Stimulated activated CD4-positive, alpha-beta T cell treated with anti-CD3 and anti-CD28 coated beads, Interleukin-2, amount 100 ng/mL, for 48 hours (primary cell): ENCODE results near the gene PTPRG.

ENCODE experiments used
- DNase-seq, 2 donors: peaks; one replicate each; pipeline ENCODE4 v3.0.0-alpha.2; 2020

The PTPRG gene

GRCh38 chr3:62093025-62093424, 531.7 kb downstream of the PTPRG start:
- no peak for DNase-seq

GRCh38 chr3:62094461-62094860, 533.1 kb downstream of the PTPRG start:
- DNase-seq, result no peak

- DNase-seq, result no peak
Observed at GRCh38 chr3:62095080-62095479, 533.7 kb downstream of the PTPRG start.

- DNase-seq, result no peak
Observed at GRCh38 chr3:62095756-62096155, 534.4 kb downstream of the PTPRG start.

GRCh38 chr3:62096521-62096920, 535.1 kb downstream of the PTPRG start:
- no peak for DNase-seq

- DNase-seq, result no peak
Observed at GRCh38 chr3:62097121-62097520, 535.8 kb downstream of the PTPRG start.

DNA sequence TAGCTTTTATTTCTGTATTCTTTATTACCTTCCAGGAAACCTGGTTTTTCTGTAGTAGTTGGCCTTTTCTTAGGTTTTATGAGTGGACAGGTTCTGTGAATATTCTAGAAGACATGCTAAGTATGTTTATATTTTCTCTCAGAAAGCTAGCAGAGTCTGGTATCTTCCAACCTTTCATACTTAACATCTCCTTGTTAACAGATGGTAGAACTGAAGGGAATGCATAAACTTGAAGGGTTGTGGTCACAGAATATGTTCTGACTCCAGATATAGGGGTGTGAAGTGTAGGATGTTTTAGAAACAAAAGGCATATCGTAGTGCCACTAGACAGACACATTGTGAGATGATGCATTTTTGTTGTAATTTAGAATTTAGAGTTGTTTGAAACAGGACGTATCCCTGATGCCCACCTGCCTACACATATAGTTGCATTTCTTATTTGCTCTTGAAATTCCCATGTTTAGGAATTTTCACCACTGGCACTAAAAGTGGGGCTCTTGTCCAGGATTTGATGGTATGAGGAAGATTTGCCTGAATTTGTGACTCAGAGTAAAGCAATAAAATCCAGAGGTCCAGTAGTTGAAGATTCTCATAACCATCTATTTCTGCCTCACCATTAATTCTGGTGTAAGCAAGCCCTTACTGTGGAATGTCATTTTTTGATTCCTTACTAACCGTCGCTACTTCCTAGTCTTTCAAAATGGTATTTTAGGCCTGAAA, 537.4 kb downstream of the PTPRG start:
- no peak for DNase-seq

DNA sequence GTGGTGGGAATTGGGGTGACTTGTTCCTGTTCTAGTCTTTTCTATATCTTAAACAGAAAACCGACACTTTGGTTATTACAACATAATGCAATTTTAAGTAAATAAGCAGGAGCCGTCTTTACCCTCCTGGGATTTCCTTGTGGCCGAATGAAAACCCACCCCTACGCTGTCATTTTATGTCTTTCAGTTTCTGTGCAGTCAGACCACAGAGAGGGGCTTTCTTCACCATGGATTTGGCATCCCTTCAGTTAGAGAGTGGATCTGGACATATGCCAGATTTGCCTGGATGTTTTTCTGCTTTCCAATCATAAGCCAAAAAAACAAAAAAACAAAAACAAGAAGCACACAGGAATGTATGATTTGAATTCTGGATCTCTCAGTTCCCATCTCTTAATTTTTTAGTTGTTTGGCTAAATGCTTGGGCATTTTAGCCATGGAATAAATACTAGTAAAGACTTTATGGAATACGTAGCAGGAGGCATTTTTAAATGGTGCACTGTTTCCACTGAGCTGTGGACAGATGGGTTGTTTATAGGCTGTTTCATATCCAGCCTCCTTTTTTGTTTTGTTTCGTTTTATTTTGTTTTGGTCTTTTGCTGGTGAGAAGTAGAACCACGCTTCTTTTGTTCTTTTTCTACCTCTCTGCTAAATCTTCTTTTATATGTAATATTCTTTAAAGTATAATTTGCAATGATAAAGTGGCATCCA, 539.1 kb downstream of the PTPRG start:
- DNase-seq, result no peak

GRCh38 chr3:62101488-62101887, 540.1 kb downstream of the PTPRG start:
- DNase-seq, result no peak

DNA sequence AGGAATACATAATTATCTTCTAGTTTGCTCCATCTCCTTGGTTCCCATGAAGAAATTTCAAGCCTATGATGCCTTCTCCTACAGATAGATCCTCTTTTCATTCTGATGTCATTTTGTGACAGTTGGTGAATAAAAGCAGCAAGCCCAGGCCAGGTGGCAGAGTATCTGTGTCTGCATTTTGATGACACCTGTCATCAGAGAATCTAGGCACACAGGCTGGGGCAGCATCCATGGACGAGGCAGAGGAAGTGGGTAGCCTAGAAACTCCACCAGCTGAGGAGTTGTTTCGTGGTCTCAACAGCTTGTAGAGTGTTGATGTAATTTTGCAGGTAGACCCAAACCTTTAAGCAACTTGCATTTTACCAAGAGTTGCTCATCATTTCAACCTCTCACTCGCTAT, 542.2 kb downstream of the PTPRG start:
- DNase-seq, result no peak

DNA sequence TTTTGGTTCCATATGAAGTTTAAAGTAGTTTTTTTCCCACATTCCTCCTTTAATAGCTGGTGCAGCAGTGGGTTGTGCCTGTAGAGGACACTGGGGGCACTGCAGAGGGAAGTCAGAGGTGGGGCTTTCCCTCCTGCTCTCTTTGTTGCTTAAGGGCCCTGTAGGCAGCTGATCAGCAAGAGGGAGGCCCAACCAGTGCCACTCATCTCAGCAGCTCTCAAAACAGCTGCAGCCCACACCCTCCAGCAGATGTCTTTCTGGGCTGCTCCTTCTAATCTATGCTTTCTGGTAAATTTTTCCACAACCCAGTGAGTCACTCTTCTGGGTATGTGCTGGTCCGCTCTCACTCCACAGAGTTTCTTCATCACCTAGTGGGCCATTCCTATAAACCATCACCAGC, 548.2 kb downstream of the PTPRG start:
- DNase-seq, result no peak

DNA sequence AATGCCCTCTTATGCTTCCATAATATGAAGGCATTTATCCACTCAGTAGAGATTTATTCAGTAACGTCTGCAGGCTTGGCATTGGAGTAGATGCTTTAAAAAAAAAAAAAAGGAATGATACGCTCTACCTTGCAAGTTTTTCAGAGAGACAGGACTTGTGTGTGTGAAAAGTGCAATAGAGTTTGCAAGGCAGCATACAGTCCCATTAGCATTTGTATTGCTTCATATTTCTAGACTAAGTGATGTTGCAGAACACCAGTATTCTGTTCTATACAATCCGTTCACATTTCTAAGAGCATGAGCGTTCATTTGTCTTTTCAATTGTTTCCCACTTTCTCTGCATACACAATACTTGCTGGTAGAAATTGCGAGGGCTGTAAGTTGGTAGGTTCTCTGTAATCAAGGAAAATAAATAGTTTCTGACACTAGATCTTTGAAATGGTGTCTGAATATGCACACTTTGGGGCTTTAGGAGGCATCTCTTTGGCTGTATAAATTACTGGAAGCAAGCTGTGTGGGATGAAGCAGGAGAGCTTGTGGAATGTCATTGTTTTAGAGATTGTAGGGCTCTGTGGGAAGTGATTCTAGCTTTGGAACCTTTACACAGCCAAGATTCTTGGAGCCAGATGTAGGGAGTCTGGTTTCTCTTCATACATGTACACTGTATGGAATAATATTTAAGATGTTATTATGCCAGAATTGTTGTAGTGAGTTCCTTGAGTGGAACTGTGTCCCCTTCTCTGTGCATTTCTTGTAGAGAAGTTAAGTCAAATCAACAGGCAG, 549.3 kb downstream of the PTPRG start:
- DNase-seq, result no peak

GRCh38 chr3:62113092-62113491, 551.7 kb downstream of the PTPRG start:
- no peak for DNase-seq

DNA sequence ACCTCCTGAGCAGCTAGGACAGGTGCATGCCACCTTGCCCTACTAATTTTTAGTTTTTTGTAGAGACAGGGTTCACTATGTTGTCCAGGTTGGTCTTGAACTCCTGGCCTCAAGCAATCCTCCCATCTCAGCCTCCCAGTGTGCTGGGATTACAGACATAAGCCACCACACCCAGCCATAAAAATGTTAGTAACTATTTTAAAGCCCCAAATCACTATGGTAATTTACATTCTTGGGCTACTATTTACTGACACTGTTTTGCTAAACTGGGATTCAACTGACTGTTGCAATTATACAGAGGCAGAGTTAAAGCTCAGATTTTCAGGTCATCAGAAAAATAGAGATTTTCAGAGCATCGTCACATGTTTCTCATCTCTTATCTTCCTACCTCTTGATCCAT, 553.4 kb downstream of the PTPRG start:
- no peak for DNase-seq

DNA sequence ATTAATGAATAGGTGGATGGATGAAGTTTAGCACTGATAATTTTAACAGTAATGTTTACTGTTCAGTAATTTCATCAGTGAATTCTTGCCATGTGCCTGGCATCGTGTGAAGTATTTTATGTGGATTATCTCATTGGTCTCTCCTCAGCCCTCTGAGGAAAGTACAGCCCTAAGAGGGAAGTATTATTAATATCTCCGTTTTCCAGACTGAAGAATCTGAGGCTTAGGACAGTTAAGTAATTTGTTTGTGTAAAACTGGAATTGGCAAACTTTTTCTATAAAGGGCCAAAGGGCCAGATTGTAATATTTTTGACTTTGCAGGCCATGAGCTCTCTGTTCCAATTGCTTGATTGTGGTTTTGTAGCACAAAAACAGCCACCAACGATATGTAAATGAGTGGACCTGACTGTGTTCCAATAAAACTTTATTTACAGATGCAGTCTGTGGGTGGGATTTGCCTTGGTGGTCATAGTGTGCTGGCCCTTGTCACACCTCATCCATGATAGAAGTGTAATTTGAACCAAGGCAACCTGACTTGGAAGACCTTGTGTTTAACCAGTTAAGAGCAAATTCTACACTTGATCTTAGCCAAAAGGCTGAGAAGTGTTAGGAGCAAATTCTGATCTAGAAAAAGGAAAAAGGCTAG, 556.7 kb downstream of the PTPRG start:
- no peak for DNase-seq

GRCh38 chr3:62119139-62119538, 557.8 kb downstream of the PTPRG start:
- no peak for DNase-seq

DNA sequence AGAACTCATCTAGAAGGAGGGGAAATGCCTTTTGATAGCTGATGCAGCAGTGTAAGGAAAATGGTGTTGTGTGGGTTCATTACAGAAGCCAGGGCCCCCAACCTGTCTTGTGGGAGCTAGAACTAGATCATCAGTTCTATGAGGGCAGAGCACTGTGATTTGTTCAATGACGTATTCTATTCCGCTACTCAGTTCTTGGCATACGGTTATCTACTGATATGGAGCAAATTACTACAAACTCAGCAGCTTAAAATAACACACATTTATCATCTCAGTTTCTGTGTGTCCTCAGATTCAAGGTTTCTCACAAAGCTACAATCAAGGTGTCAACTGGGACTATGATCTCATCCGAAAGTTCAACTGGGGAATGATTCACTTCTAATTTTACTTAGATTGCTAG, 561.4 kb downstream of the PTPRG start:
- no peak for DNase-seq

GRCh38 chr3:62125380-62125779, 564.0 kb downstream of the PTPRG start:
- no peak for DNase-seq

- no peak for DNase-seq
Observed at GRCh38 chr3:62127116-62127515, 565.7 kb downstream of the PTPRG start.

DNA sequence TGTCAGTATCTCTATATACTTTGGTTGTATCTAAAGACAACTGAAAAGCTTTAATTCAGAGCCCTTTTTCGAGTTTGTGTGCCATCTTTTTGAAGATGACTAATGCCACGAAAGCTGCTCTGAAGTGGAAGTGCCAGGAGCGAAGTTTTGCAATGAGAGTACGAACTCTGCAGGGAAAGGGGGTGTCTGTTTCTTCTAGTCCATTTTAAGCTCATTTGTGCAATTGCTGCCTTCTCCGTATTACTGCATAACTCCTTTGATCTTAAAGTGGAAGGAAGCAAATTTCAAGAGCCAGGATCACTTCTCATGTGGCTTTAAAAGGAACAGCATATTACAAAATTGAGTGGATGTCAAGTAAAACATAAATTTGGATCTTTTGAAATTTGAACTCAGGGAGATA, 566.7 kb downstream of the PTPRG start:
- DNase-seq, result no peak

DNA sequence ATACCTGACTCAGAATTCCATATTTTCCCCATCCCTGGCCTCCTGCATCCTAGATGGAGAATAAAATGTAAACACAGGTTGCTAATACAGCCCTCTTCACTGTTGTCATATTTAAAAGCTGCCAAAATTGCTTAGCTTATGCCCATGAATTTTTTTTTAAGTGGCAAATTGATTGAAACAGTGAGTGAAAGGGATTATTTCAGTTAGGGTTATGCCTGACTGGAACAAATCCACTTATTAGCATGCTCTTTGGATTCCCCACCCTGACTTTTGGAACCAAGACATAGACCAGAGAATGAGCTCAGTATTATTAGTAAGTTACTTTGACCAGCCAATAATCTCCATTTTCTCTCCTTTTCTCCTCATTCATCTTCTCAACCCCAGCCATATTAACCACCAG, 567.3 kb downstream of the PTPRG start:
- DNase-seq, result no peak

GRCh38 chr3:62131050-62131449, 569.7 kb downstream of the PTPRG start:
- no peak for DNase-seq

DNA sequence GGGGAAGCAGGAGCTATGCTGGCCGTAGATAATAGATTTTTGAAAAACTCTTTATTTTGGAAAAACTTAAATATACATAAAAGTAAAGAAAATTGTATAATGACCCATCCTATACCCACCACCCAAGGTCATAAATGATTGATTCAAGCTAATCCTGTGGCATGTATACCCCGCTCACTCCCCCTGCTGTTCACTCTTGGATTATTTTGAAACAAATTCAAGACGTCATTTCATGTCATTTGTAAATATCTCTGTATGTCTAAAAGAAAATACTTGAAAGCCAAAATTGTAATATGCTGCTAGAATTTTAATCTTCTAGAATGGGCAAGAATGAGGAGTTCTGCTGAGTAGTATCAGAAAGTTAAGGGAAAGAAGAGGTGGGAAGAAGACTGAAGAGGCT, 570.2 kb downstream of the PTPRG start:
- DNase-seq, result no peak
